ENCODE measurements around the gene CYB561A3. TPM values are rescaled to one million over a fixed set of nuclear protein-coding genes. Genes with fewer than 3 reads are reported as not detected.

Gene CYB561A3
- total RNA-seq, 2 donors from 2014 or later = 64.2 to 88.5 TPM

DNA sequence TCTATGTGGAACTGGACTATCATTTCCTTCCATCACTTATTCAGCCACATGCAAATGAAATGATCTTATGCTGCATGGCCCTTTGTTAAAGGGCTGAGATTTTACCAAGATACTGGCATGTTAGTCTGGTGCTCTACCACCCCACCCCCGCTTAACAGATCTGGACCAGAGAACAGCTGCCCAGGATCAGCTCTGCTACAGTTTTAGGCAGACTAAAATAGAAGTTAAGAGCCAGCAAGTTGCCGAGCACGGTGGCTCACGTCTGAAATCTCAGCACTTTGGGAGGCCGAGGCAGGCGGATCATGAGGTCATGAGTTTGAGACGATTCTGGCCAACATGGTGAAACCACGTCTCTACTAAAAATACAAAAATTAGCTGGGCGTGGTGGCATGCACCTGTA lies 33.3 kb downstream of the CYB561A3 start:
- DNase-seq = no peak
- Histone ChIP-seq H3K4me3 (no peak overlapping the region), H3K9me3 (no peaks in the 10 kb centered on the region), H3K27ac (no peak overlapping the region), H3K36me3 (peaks cover 15% of the 10 kb centered on the region), H3K27me3 (no peaks in the 10 kb centered on the region), H3K9ac (ENCODE audit: low read depth in 2 of 2, low read length in 2 of 2) (no peak overlapping the region), H3K4me1 (peaks cover 7% of the 10 kb centered on the region)
- intact Hi-C loops (cut with DNase I) = no loop called here
- TF ChIP-seq, protein P1, sequence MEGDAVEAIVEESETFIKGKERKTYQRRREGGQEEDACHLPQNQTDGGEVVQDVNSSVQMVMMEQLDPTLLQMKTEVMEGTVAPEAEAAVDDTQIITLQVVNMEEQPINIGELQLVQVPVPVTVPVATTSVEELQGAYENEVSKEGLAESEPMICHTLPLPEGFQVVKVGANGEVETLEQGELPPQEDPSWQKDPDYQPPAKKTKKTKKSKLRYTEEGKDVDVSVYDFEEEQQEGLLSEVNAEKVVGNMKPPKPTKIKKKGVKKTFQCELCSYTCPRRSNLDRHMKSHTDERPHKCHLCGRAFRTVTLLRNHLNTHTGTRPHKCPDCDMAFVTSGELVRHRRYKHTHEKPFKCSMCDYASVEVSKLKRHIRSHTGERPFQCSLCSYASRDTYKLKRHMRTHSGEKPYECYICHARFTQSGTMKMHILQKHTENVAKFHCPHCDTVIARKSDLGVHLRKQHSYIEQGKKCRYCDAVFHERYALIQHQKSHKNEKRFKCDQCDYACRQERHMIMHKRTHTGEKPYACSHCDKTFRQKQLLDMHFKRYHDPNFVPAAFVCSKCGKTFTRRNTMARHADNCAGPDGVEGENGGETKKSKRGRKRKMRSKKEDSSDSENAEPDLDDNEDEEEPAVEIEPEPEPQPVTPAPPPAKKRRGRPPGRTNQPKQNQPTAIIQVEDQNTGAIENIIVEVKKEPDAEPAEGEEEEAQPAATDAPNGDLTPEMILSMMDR (IDR thresholded peaks at IDR 0.05) = no peak

DNA sequence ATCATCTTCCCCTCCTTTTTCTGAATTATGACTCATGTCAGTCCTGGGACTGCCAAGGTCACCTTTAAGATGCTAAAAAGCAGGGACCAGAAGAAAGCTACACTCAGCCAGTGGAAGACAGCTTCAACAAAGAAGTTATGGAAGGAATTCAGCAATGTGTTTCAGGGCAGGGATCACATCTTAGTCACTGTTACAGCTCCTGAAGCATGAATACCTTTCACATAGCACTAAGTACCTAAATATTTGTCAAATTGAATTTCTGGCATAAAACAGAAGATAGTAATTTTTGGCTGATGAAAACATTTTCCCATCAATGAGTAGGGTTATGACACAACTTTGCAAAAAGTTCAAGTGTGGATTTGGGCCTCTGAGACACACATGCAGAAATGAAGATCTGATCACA lies 34.0 kb downstream of the CYB561A3 start:
- TF ChIP-seq, protein P1 (IDR thresholded peaks at IDR 0.05) = no peak
- intact Hi-C loops (cut with DNase I) = no loop called here

DNA sequence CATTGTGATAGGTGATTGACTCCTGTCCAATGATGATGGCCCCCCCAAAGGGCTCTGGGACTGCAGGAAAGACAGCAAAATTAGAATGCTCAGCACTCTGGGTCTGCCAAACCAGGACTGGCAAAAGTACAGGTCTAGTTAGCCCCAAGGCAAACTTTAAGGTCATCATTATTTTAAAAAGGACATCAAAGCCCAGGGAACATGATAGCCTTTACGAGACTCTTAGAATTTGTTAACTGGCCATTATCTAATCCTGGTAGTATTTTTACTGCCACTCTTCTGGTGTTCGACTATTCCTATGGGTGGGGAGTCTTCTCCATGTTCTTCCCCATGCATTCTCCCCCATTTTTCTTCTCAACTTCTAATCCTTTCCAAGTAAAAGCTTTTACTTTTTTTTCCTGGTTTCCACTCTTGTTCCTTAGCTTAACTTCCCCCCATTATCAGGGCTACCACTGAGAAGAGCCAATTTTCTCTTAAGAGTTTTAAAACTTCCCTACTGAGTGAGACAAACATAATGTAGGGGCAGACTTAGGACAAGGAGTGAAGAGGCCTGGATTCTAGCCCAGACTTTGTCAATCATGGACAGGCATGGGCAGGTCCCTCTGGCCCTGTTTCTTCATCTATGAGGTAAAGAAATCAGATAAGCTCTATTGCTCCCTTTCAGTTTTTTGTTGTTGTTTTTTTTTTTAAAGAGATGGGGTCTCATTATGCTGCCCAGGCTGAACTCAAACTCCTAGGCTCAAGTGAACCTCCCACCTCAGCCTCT lies 35.9 kb downstream of the CYB561A3 start:
- peaks cover 37% of the 10 kb centered on the region for H3K36me3 ChIP-seq
- H3K27me3 ChIP-seq = no peaks in the 10 kb centered on the region
- H3K9ac ChIP-seq (ENCODE audit: low read depth in 2 of 2, low read length in 2 of 2) = no peak overlapping the region
- H3K4me1 ChIP-seq = no peaks in the 10 kb centered on the region
- intact Hi-C loops (cut with DNase I) = no loop called here
- H3K27ac ChIP-seq = no peak overlapping the region
- no peak for DNase-seq
- no peaks in the 10 kb centered on the region for H3K9me3 ChIP-seq
- no peak overlapping the region for H3K4me3 ChIP-seq
- TF ChIP-seq, protein P1 (IDR thresholded peaks at IDR 0.05) = no peak

More for the DNA sequence above, 34.0 kb downstream of the CYB561A3 start:
- Histone ChIP-seq H3K36me3 (peaks cover 22% of the 10 kb centered on the region), H3K9me3 (no peaks in the 10 kb centered on the region), H3K27ac (no peak overlapping the region), H3K4me3 (no peak overlapping the region), H3K27me3 (no peaks in the 10 kb centered on the region), H3K9ac (ENCODE audit: low read depth in 2 of 2, low read length in 2 of 2) (no peak overlapping the region), H3K4me1 (peaks cover 7% of the 10 kb centered on the region)
- DNase-seq = no peak

DNA sequence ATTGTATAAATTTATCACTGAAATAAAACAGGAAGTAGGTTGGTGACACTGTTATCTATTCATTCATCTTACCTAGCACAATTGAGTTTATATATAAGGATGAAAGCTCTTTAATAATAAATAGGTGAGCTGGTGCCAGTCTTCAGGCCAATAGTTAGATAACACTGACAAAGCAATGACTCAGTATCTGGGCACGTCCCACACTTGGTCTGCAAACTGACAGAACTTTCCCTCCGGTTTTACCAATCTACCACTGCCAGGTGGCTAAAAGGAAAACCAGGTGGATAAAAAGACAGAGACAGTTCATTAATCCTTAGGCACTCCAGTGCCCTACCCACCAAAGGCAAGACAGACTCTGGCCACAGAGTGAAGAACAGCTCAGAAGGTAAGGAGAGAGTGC lies 46.4 kb downstream of the CYB561A3 start:
- Histone ChIP-seq H3K27me3 (no peaks in the 10 kb centered on the region), H3K4me1 (no peaks in the 10 kb centered on the region), H3K36me3 (peaks cover 23% of the 10 kb centered on the region), H3K27ac (no peak overlapping the region), H3K9me3 (no peaks in the 10 kb centered on the region), H3K4me3 (no peak overlapping the region), H3K9ac (ENCODE audit: low read depth in 2 of 2, low read length in 2 of 2) (no peak overlapping the region)
- TF ChIP-seq, protein P1 (IDR thresholded peaks at IDR 0.05) = no peak
- intact Hi-C loops (cut with DNase I) = no loop called here
- no peak for DNase-seq

DNA sequence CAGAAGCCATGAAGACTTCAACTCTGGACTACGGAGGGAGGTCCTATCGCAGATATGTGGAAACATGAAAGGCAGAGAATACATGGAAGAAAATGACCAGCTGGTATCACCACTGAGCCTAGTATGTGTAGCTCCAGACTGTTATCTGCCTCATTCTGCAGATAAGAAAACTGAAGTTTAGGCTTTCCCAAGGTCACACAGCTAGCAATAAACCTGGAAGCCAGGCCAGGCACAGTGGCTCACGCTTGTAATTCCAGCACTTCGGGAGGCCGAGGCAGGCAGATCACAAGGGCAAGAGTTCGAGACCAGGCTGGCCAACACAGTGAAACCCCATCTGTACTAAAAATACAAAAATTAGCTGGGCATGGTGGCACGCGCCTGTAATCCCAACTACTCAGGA lies 50.9 kb downstream of the CYB561A3 start:
- no peaks in the 10 kb centered on the region for H3K4me1 ChIP-seq
- TF ChIP-seq, protein P1 (IDR thresholded peaks at IDR 0.05) = no peak
- no peaks in the 10 kb centered on the region for H3K27me3 ChIP-seq
- H3K9ac ChIP-seq (ENCODE audit: low read depth in 2 of 2, low read length in 2 of 2) = no peak overlapping the region
- H3K9me3 ChIP-seq = no peaks in the 10 kb centered on the region
- no peak overlapping the region for H3K27ac ChIP-seq
- intact Hi-C loops (cut with DNase I) = no loop called here
- no peak for DNase-seq
- H3K4me3 ChIP-seq = no peak overlapping the region
- H3K36me3 ChIP-seq = peaks cover 39% of the 10 kb centered on the region

All from colonic mucosa (tissue), 4 donors.